PFSK-1 (cell line): ENCODE data around the gene GRK1.

ENCODE experiments used
- FOXP2 ChIP-seq: optimal IDR thresholded peaks from 2 replicates; pipeline ENCODE3; 2011; ENCODE audit warnings: borderline replicate concordance, control low read depth, inconsistent platforms; ENCODE audit not compliant: insufficient read depth; ENCODE audit errors: extremely low read length, extremely low read depth
- POLR2AphosphoS5 ChIP-seq: IDR thresholded peaks from 2 replicates; pipeline ENCODE4 v1.6.1; 2012; ENCODE audit warnings: low read depth, mild to moderate bottlenecking, control low read depth, low read length, moderate library complexity
- SIN3A ChIP-seq: IDR thresholded peaks from 2 replicates; pipeline ENCODE4 v1.6.1; 2012; ENCODE audit warnings: mild to moderate bottlenecking, low read length, moderate library complexity, borderline replicate concordance; ENCODE audit not compliant: insufficient read depth
- TAF1 ChIP-seq: IDR thresholded peaks from 2 replicates; pipeline ENCODE4 v1.6.1; 2012; ENCODE audit warnings: low read length, control low read depth, borderline replicate concordance; ENCODE audit not compliant: insufficient read depth
- TF ChIP-seq, protein P1 (sequence below), 2 experiments: IDR thresholded peaks; 2 replicates each; pipeline versions ENCODE4 v1.6.1 to v1.8.0; 2011 to 2012; ENCODE audit warnings: low read depth in 2 of 2, low read length in 2 of 2, control low read depth in 1 of 2, inconsistent platforms in 1 of 2, mild to moderate bottlenecking in 1 of 2, moderate library complexity in 1 of 2; ENCODE audit not compliant: insufficient read depth in 1 of 2

GRK1 gene

GRCh38 chr13:113763961-113764792, 97.2 kb downstream of the GRK1 start:
- TF ChIP-seq TAF1 (no peak), POLR2AphosphoS5 (no peak), FOXP2 (no peak), SIN3A (no peak)
- TF ChIP-seq, protein P1, sequence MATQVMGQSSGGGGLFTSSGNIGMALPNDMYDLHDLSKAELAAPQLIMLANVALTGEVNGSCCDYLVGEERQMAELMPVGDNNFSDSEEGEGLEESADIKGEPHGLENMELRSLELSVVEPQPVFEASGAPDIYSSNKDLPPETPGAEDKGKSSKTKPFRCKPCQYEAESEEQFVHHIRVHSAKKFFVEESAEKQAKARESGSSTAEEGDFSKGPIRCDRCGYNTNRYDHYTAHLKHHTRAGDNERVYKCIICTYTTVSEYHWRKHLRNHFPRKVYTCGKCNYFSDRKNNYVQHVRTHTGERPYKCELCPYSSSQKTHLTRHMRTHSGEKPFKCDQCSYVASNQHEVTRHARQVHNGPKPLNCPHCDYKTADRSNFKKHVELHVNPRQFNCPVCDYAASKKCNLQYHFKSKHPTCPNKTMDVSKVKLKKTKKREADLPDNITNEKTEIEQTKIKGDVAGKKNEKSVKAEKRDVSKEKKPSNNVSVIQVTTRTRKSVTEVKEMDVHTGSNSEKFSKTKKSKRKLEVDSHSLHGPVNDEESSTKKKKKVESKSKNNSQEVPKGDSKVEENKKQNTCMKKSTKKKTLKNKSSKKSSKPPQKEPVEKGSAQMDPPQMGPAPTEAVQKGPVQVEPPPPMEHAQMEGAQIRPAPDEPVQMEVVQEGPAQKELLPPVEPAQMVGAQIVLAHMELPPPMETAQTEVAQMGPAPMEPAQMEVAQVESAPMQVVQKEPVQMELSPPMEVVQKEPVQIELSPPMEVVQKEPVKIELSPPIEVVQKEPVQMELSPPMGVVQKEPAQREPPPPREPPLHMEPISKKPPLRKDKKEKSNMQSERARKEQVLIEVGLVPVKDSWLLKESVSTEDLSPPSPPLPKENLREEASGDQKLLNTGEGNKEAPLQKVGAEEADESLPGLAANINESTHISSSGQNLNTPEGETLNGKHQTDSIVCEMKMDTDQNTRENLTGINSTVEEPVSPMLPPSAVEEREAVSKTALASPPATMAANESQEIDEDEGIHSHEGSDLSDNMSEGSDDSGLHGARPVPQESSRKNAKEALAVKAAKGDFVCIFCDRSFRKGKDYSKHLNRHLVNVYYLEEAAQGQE (IDR thresholded peaks at IDR 0.05; ENCODE audit: insufficient read depth in 1 of 2, low read depth in 2 of 2, low read length in 2 of 2): no peak

GRCh38 chr13:113764793-113765563, 98.0 kb downstream of the GRK1 start:
- TF ChIP-seq, protein P1 (IDR thresholded peaks at IDR 0.05; ENCODE audit: insufficient read depth in 1 of 2, low read depth in 2 of 2, low read length in 2 of 2): no peak
- TF ChIP-seq TAF1 (no peak), POLR2AphosphoS5 (no peak), SIN3A (no peak), FOXP2 (no peak)

DNA sequence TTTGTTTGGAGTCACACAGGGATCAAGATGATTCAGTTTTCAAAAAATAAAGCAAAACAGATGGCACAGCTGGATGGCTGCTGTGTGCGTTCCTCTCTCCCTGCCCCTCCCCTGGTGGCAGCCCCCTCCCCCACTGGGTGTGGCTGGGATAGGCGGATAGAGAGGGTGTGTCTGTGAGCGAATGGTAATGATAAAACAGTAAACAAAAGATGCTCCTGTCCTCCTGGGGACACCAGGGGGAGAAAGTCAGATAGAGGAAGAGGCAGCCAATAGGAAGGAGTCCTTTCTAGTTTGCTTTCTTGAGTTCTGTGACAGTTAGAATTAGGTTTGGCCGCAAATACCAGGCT, 98.5 kb downstream of the GRK1 start:
- TF ChIP-seq, protein P1 (IDR thresholded peaks at IDR 0.05; ENCODE audit: insufficient read depth in 1 of 2, low read depth in 2 of 2, low read length in 2 of 2): no peak
- TF ChIP-seq FOXP2 (no peak), TAF1 (no peak), SIN3A (no peak), POLR2AphosphoS5 (no peak)

GRCh38 chr13:113766035-113766800, 99.2 kb downstream of the GRK1 start:
- no peak for TF ChIP-seq POLR2AphosphoS5
- no peak for TF ChIP-seq FOXP2
- no peak for TF ChIP-seq TAF1
- TF ChIP-seq, protein P1 (IDR thresholded peaks at IDR 0.05; ENCODE audit: insufficient read depth in 1 of 2, low read depth in 2 of 2, low read length in 2 of 2): no peak
- no peak for TF ChIP-seq SIN3A
